GM13977 (cell line): Measurements from ENCODE around the gene OR4D2.
A peak's percentile ranks its signal among the peaks of the same experiment; 100 is the strongest.
"Not testable (repeated sequence)": the region's sequence is repeated elsewhere in the genome, so short reads cannot be mapped to it uniquely, and the experiment has no call there.

ENCODE experiments used
- DNase-seq: peaks from one replicate; pipeline ENCODE4 v3.0.0; 2012; ENCODE audit warnings: low spot score
- CTCF ChIP-seq: IDR thresholded peaks from 2 replicates; pipeline ENCODE4 v1.5.1; 2012; ENCODE audit warnings: mild to moderate bottlenecking, control low read depth; ENCODE audit not compliant: insufficient read depth; ENCODE audit errors: extremely low read depth, missing control alignments
- in situ Hi-C: fragments of 300-500 bp; cut with MboI; formaldehyde crosslinking; loops from one replicate; pipeline ENCODE4 v1.12.0; 2022; ENCODE audit warnings: low sequenced_read_pairs, low pct_unique_long_range_greater_than_20kb, mixed read lengths, inconsistent platforms; ENCODE audit not compliant: unreplicated experiment

OR4D2 gene

DNA sequence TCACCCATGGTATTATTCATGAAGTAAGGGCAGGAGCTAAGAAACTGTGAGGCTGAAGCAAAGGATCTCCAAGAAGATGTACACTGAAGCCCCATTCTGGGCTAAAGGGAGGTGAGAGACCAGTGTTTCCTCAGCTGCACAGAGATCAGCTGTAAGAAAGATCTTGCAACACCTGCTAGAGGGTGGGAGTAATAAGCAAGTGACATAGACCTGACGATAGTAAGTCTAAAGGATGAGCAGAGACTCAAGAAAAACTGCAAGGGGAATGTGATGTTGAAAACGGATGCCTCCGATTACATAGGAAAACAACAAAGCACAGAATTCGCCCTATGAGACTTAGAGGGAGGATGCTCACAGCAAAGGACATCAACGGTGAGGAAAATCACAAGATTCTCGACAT, at the start of gene OR4D2:
TSS of gene OR4D2 (plus strand) at position 301 of the 400 bp plus-strand sequence. CDS start 2,674 bp downstream, outside the sequence.
- in situ Hi-C loops = no loop called here
- no peak for DNase-seq
- no peak for TF ChIP-seq CTCF

DNA sequence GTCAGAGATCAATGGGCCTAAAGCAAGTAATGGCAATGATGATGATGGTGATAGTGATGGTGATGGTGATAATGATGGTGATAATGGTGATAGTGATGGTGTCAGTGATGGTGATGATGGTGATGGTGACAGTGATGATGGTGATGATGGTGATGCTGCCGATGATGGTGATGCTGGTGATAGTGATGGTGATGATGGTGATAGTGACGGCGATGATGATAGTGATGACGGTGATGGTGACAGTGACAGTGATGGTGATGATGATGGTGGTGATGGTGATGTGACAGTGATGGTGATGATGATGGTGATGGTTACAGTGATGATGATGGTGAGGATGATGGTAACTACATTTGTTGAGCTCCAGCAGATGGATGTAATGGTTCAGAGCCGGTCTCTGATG, 49.4 kb upstream of the OR4D2 start:
- in situ Hi-C loops = no loop called here
- TF ChIP-seq CTCF = no peak
- DNase-seq = no peak

DNA sequence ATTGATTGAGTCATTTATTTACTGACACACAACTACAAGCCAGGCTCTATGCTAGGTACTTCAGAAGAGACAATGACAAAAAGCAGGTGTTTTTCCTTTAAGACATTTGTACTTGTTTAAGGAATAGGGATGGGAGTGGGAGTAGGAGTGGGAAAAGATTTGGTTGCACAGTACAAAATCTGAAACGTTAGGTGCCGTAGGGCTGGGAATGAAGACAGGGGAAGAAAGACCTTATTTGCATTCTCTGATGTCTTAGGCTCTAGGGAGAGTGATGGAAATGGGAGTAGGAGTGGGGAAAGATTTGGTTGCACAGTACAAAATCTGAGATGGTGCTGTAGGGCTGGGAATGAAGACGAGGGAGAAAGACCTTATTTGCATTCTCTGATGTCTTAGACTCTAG, 47.3 kb upstream of the OR4D2 start:
- TF ChIP-seq CTCF = no peak
- in situ Hi-C loops = no loop called here
- DNase-seq = no peak

DNA sequence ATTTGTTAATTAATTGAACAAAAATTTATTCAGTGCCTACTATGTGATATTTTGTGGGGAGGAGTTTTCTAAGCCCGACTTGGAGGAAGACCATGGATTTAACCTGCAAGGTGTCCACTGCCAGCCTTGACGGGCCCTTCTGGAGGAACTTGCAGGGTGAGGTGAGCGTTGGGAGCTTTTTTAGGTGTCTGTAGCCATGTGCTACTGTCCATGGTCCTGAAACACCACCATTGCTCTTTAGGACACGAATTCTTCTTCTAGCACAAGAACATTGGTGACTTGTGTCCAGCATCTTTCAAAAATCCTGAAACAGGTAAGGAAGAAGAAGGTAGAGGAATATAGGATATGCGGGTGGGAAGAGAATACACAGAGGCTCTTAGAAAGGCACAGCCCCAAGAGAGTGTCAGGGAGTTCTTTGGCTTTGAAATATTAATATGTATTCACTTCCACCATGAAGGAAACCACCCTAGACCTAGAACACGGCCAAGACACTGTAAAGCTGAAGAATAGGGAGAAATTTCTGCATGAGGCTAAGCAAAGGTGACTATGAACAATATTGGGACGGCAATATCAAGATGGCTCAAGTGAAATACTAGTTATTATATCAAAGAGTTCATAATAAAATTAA, 46.5 kb upstream of the OR4D2 start:
- peak; percentile 35 for DNase-seq
- no peak for TF ChIP-seq CTCF
- in situ Hi-C loops = no loop called here

DNA sequence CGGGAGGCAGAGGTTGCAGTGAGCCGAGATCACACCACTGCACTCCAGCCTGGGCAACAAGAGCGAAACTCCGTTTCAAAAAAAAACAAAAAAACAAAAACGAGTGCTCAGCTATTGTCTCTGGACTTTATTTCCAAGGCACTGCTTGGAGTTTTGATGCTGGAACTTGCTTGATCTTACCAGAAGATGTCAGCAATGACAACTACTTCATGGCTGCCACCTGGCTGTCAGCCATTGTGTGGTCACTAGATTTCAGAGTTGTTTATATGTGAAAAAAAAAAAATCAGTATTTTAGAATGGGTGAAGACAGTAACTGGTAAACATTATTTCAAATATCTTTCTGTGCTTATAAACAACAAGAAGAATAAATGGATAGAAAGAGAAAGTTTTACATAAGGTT, 44.9 kb upstream of the OR4D2 start:
- in situ Hi-C loops = no loop called here
- peak; percentile 29 for TF ChIP-seq CTCF
- DNase-seq = no peak

- TF ChIP-seq CTCF = no peak
- in situ Hi-C loops = no loop called here
- no peak for DNase-seq
These were observed 38.9 kb upstream of the OR4D2 start for GRCh38 chr17:58127846-58128245.

- DNase-seq, in situ Hi-C loops: not testable (repeated sequence)
These were observed 34.1 kb upstream of the OR4D2 start for GRCh38 chr17:58132697-58133096.
